Forelimb muscle (tissue), 1 donor: ENCODE data around the gene BMP6. TPM values are rescaled to one million over a fixed set of nuclear protein-coding genes. Genes with fewer than 3 reads are reported as not detected.
A peak's percentile ranks its signal among the peaks of the same experiment; 100 is the strongest.

ENCODE experiments used
- DNase-seq: peaks from one replicate; pipeline ENCODE4 v3.0.0-alpha.2; 2013; ENCODE audit warnings: low read depth
- polyA plus RNA-seq: library from polyadenylated mRNA; unstranded; fragments of 120-200 nt; gene quantifications from one replicate; pipeline ENCODE4 v1.2.1, GENCODE V29; 2013; ENCODE audit not compliant: insufficient read length

BMP6 gene
- polyA plus RNA-seq, 1 donor, result 0.82 TPM

DNA sequence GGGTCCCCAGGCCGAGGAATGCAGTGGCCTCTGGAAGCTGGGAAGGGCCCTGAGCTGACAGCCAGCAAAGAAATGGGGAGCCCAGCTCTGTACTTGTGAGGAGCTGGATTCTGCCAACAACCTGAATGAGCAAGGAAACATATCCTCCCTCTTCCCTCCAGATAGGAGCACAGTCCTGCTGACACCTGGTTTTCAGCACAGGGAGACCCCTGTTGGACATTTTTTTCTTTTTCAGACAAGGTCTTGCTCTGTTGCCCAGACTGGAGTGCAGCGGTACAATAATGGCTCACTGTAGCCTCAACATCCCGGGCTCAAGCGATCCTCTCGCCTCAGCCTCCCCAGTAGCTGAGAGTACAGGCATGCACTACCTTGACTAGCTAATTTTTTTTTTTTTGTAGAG lies 21.5 kb downstream of the BMP6 start:
- no peak for DNase-seq

DNA sequence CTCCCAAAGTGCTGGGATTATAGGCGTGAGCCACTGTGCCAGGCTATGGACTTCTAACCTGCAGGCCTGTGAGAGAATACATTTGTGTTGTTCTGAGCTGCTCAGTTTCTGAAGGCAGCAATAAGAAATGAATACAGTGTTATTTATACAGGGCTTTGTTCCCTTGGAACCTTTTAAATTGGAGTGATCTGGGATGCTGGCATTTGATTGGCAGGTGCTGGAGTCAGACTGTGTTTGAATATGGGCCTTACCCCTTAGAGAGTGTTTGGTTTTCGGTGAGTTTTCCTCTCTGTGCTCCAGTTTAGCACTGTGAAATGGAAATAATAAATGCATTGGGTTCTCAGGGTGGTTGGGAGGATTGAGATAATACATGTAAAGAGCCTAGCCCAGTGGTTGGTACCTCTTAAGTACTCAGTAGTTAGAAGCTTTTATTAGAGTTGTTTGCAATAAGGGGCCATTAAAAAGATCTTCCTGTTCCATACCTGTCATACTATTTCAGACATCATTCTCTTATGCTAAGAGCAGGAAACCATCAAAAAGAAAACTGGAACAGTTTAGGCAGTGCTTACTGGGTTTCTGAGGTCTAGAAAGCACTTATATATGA lies 22.1 kb downstream of the BMP6 start:
- no peak for DNase-seq

DNA sequence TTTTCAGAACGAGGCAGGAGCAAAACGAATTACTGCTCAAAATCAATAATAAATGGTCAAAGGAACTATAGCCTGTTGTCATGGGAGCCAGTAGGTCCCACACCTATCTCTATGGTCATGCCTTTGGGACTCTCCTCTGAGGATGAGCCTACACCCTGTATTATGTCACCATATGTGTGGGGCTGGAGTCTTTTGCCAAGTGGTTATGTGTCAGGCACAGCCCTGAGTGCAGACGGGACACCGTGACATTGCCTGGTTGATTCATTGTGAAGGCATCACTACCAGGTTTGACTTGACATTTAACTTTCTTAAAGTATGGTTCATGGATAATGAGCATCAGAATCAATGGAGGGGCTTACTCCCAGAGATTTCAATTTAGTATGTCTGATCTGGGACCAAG lies 23.6 kb downstream of the BMP6 start:
- DNase-seq, result no peak

DNA sequence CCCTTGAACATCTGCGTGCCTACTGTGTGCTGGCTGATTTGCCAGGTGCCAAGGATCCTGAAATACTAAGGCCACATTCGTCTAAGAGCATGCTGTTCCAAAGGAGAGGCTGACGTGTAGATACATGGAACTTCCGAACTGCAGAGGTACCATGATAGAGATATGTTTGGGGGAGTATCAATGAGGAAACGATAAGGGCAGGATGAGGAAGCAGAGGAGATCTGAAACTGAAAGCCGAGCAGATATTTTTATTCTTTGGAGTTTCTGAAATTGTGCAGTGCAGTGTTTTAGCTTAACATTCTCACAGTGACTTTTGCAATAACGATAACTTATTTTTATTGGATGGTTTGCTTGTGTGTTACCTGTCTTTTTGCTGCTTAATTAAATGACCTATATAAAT lies 24.3 kb downstream of the BMP6 start:
- no peak for DNase-seq

DNA sequence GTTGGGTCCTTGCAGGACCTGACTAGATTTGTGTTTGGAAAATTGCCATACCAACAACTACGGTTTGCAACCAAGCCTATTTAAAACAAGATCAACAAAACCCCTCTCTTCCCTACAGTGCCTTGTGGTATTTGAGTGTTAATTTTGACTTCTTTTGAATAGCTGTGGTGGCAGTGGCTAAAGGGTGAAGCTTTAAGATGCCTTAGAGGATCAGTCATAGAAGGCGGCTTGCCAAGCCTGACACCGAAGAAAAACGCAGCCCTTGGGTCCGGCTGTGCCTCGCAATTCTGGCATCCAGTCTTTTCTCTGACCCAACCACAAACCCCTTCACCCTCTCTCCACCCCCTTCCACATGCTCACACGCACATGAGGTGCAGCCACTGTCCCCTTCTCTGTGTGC lies 32.6 kb downstream of the BMP6 start:
- DNase-seq, result no peak

DNA sequence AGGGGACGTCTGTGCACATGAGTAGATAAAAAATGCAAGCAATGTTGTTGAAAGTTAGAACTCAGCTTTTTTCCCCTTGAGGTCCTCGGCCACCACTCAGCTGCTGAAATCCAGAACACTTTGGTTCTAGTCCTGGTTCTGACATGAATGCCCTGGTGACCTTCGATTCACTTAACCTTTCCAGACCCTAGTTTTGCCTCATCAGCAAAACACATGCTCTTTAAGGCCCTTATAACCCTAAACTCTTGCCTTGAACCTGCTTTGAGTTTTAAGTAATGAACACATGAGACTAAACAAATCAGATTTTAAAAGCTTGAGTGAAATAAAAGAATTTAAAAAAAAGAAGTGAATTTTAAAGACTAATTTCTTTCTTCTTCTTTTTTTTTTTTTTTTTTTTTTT lies 33.4 kb downstream of the BMP6 start:
- no peak for DNase-seq

DNA sequence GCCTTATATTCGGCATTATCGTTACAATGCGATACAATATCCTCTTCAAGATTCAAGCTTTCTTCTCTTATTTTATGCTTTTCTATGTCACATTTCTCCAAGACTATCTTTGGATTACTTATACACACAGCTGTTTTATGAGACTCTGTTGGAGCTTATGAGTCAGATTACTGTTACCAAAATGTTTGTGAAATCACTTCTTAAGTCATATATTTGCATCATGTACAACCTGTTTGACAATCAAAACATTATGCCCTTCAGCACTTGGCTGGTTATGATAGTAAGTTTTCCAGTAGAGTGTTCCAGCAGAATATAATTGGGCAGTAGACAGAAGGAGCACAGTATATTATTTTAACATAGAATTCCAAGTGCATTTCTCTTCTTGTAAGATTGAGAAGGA lies 35.2 kb downstream of the BMP6 start:
- no peak for DNase-seq

DNA sequence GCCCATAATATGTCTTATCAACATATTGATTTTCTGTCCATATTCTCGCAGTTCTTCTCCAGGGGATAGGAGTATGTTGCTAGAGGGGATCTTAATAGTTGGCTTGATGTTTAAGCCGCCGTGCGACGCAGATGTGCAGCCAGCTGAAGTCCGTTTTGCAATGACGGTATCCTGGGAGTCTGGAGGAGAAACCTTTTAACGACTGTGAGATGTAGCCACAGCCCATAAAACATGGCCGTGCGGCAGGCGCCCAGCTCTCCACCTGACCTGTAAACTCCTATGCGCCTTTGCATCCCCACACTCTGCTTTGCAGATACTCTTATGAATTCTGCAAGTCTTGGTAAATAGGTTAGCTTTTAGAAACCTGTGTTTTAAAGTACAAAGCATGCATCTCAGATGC lies 36.9 kb downstream of the BMP6 start:
- DNase-seq, result no peak

DNA sequence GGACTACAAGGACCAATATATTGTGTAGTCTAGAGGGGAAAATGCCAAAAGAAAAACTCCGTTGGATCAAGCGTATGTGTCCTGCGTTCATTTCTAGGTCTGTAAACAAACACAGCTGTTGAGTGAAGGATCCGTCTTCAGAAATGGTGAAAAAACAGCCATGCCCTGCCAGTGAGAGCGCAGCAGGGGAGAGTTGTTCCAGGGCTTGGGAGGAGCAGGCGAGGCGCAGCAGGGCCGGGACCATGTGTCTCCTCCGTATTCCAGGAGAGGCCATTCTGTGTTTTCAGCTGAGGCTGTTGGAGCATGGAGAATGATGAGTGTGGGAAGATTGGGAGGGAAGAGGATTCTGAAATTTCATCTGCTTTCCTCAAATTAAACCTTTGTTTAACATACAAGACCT lies 38.0 kb downstream of the BMP6 start:
- peak; percentile 24 for DNase-seq

DNA sequence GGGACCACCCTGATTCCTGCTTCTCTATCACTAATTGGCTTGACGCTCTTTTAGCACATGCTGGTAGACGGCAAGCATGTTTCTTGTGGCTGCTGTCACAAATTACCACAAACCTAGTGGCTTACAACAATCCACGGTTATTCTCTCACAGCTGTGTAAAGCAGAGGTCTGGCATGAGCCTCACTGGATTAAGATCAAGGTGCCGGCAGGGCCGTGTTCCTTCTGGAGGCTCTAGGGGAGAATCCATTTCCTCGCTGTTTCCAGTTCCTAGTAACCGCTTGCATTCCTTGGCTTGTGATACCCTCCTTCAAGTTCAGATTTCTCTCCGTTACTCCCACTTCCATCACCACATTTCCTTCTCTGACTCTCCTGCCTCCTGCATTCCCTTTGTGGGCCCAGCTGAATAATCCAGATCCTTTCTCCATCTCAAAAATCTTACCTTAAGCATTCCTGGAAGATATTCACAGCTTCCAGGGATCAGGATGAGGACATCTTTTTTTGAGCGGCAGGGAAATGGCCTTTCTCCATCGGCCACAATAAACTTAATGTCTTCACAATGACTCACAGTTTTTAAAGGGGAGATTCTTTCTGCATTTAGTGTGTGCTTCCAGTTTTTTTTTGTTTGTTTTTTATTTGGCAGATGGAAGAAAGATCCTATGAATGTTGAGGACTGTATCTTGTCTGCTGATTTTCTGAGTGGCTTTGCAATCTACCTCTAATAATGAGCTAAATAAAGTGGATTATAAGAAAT lies 39.9 kb downstream of the BMP6 start:
- no peak for DNase-seq

DNA sequence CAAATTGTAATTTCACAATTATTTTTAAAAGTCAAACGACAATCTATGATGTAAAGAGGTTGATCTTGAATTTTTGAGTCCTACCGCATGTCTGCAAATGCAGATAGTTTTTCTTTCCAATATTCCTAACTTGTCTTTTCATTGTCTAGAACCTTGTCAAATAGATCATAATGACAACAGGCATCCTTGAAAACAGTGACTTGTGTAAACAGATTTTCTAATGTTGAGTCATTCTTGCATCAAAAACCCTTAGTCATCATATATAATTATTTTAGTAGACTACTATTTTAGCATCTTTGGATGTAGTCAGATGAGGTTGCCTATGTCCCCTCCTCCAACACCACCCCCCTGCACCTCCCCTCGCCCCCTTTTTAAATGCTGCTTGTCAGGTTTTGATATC lies 43.8 kb downstream of the BMP6 start:
- no peak for DNase-seq

DNA sequence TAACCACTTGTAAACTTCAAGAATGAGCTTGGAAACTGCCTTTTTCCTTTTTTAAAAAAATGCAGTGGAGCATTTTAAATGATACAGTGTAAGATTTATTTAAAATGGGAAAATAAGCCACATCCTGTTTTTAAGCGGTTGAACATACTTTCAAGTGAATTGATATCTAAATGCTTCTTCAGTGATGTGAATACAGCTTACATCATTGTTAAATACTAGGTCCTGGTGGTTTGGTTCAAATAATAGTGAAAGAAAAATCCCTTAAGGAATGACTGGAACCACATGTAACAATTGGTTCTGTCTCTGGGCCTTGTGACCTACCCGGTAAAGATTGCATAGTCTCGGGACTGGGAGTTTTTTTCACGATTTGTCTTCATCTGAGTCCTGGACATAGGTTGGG lies 44.2 kb downstream of the BMP6 start:
- no peak for DNase-seq

DNA sequence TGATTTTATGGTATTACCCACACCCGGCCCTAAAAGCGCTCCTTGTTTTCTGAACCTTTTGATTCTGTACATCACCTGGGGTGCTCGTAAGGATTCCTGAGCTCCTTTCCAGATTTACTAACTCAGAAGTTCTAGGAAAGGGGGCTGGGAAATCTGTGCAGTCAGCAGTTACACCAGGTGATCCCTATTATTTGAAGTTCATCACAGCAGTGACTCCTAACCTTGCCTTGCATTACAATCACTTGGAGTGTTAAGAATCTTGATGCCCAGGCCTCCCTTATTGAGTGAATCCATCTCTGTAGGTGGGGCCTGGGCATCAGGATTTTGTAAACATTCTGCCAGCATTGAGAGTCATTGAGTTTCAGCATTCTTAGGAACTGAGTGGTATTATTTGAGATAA lies 44.7 kb downstream of the BMP6 start:
- DNase-seq, result no peak

DNA sequence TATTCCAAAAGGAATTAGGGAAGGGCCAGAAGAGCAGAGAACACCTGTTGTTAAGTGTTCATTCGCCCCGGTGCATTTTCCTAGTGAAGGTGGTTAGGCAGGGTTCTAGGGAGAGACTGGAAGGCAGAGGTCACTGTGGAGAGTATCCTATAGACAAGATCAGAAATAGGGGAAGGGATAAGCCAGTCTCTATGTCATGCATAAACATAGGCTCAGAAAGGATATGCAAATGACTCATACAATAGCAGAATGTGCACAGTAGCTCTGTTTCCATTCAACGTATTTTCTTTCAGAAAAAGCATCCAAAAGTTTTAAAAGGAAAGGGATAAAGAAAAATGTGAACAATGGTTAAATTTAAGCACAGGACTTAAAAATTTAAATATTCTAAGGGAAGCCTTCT lies 47.4 kb downstream of the BMP6 start:
- DNase-seq, result no peak

DNA sequence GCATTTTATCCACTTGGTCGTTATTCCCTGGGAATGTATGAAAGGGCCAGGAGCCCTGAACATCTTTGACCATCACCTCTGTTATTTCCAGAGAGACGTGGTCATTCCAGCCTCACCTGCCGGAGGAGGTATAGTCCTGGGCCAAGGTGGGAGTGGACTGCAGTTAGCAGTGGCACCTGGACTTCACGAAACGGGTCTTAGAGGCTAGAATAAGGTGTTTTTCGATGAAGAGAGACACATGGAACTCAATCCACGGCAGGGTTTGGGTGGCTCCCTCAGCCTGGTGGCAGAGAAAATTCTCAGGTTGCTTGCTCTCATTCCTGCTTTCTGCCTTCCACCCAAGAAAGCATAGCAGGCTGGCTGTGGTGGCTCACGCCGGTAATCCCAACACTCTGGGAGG lies 48.0 kb downstream of the BMP6 start:
- DNase-seq, result no peak

DNA sequence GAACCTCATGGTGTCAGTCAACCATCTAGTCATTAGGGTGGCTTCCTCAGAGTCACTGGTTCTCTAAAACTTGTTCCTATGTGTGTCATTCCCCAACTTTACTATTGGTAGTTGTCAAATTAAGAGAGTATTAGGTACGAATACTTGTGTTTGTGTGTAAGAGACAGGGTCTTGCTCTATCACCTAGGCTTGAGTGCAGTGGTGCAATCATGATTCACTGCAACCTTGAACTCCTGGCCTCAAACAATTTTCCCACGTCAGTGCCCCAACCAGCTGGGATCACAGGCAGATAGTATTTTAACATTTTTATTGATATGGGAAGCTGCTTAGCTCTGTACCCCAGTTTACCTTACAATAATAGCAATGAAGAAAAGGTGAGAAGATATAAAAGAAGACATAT lies 50.6 kb downstream of the BMP6 start:
- DNase-seq, result no peak

DNA sequence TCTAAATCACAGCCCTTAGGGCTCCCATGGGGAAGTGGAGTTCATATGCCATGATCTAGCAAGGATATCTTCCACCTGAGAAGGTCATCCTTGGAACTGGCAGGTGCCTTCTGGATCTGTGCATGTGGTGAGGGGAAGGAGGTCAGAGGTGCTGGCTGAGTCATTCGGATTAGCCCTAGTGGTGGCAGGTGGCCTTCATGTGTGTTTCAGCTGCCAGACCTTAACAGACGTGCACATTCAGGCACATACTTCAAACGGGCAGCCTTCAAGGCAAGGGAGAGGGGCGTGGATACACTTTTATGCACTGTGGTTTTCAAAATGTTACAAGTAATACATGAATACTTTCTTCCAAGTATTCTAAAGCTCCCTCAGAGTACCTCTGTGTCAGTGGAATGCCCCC lies 51.2 kb downstream of the BMP6 start:
- no peak for DNase-seq

DNA sequence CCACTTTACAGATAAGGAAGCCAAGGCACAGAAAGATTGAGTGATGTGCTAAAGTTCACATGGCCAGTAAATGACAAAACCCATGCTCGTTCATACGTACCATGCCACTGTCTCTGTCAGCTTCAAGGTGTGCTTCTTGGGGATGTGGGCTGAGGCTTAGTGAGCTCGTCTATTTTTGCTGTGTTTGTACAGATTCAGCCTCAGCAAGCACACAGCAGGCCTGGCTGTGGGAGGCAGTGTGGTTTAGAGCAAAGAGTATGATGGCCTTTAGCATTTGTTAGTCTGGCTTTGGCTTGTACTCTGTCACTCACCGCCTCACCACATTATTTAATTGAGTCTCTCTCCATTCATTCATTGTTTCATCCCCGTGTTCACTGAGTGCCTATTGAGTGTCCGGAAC lies 55.3 kb downstream of the BMP6 start:
- DNase-seq, result no peak

DNA sequence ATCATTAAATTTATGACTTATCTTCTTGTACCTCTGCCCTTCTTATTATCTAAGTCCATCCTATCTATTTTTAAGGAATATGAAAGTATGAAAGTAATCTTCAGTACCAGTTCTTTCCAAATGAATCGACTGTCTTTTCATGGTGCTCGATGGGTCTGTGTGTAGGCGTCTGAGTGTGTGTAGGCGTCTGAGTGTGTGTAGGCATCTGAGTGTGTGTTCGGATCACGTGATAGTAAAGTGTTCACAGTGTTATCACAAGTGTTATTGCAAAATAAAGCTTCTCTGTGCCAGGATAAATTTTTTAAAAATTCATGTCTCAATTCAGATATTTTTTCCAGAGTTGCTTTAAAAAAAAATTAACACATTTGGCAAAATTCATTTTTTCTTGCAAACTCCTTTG lies 58.3 kb downstream of the BMP6 start:
- no peak for DNase-seq

DNA sequence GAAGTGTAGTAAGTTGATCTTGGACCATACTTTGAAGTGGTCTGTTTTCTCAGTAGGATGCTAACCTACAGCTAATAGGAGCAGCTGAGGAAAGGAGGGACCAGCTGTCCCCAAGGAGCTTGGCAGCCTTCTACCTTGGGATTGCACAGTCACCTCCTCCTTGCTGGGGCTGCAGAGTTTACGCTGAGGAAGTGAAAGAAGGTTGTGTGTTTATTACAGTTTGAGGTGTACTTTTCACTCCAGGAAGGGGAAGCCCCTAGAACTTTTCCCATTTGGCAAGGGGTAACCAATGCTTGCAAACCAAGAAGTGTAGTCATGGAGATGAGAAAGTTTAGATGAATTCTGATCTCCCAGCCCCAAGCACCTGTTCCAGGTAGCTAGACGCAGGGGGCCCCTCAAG lies 58.8 kb downstream of the BMP6 start:
- DNase-seq, result no peak

DNA sequence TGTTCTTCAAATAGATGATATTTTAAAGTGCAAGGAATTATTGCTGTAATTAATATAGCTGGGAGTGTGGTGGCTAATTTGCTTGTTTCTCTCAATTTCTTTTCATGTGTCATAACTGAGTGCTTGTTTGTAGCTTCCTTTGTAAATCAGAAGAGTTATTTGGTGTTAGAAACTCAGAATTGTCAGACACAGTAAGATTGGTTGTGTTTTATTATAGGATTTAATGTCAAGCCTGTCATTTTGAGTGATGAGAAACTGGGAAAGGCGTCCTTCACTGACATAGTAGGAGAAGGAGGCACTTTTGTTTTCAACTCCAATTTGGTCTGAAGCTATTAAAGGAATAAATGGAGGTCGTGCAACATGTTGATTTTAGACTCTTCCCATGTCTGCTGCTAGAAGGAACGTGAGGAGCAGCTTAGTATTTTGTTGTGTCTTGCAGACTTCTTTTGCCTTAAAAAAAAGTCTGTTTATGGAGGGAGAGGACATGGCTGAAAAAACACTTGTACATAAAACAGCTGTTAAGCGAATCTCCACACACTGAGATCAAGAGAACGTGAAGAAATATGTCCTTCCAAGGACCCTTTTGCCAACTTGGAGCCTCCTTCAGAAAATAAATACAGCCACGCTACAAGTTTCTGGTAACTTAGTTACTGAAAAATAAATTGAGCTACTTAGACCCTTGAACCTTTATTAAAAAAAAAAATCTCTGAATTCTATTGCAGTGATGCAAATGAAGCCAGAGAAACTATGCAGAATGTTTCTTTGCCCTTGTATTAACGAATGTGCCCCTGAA lies 59.5 kb downstream of the BMP6 start:
- DNase-seq, result peak; percentile 47

DNA sequence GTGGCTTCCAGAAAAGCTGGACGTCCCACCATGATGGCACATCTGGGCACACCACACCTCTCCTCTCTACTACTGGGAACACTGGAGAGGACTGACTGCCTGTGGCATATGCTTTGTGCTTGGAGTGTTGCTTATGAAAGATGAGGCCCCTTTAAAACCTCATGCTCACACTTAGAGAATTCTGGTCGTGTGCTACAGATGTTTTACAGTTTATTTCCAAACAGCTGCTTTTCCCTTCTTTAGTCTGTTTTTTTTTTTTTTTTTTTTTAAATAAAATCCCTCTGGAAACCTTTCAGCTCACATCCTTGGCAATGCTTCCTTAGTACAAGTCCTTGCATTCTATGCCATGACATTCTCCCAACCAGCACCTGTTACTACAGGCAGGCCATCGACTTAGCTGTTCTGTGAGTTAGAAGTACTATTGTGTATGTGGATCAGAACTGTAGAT lies 60.3 kb downstream of the BMP6 start:
- peak; percentile 68 for DNase-seq

DNA sequence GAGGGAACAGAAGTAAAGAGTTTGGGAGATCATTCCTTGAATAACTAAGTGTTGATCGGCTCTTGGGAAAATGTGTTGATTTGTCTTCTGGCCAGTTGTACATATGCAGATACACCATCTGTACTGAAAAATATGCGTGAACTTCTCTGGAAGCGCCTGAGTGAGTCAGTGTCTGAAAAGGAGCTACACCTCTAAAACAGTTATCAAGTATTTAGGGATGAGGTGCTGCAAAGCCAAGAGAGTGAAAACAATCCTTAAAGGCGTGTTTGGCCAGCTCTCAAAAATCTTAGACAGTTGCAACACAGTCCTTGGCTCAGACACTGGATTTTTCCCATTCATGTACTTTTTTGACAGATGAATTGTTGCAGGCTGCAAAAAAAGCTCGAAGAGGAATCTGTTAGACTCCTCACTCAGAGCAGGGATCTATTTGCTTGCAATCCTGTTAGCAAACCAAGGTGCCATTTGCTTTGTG lies 61.3 kb downstream of the BMP6 start:
- peak; percentile 87 for DNase-seq
